ENCODE results near the gene NOL3. TPM values are rescaled to one million over a fixed set of nuclear protein-coding genes. Genes with fewer than 3 reads are reported as not detected.

The NOL3 gene
- total and polyA plus RNA-seq, 2 of the 13 experiments (the other 11 are each of a cell fraction or from before 2014, with no cell fraction given), result 5.7 to 20.5 TPM

DNA sequence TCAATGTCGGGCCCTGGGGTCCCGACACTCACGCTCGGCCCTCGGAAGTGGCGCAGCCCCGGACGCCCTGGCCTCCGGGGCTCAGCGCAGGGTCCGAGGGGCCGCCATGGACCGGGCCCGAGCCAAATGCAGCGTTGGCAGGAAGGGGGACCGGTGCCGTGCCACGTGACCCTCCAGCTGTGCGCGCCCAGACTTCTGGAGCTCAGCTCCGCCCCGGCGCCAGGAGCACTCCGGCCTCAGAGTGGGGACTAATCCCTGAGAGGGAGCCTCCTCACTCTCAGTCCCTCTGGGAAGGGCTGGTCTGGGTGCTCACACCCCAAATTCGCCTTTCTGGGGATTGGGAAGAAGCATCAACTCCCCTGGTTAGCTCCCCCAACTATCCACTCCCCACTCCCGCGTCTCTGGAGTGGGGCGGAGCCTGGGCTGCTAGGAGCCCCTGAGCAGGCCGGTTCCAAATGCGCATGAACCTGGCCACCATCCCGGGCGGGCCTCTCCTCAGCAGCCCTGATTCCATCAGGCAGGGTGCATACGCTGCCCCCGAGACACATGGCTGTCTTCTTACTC is 19.4 kb upstream of the NOL3 start, which contains the start of gene B3GNT9 (continued):
- TF ChIP-seq, protein P1, sequence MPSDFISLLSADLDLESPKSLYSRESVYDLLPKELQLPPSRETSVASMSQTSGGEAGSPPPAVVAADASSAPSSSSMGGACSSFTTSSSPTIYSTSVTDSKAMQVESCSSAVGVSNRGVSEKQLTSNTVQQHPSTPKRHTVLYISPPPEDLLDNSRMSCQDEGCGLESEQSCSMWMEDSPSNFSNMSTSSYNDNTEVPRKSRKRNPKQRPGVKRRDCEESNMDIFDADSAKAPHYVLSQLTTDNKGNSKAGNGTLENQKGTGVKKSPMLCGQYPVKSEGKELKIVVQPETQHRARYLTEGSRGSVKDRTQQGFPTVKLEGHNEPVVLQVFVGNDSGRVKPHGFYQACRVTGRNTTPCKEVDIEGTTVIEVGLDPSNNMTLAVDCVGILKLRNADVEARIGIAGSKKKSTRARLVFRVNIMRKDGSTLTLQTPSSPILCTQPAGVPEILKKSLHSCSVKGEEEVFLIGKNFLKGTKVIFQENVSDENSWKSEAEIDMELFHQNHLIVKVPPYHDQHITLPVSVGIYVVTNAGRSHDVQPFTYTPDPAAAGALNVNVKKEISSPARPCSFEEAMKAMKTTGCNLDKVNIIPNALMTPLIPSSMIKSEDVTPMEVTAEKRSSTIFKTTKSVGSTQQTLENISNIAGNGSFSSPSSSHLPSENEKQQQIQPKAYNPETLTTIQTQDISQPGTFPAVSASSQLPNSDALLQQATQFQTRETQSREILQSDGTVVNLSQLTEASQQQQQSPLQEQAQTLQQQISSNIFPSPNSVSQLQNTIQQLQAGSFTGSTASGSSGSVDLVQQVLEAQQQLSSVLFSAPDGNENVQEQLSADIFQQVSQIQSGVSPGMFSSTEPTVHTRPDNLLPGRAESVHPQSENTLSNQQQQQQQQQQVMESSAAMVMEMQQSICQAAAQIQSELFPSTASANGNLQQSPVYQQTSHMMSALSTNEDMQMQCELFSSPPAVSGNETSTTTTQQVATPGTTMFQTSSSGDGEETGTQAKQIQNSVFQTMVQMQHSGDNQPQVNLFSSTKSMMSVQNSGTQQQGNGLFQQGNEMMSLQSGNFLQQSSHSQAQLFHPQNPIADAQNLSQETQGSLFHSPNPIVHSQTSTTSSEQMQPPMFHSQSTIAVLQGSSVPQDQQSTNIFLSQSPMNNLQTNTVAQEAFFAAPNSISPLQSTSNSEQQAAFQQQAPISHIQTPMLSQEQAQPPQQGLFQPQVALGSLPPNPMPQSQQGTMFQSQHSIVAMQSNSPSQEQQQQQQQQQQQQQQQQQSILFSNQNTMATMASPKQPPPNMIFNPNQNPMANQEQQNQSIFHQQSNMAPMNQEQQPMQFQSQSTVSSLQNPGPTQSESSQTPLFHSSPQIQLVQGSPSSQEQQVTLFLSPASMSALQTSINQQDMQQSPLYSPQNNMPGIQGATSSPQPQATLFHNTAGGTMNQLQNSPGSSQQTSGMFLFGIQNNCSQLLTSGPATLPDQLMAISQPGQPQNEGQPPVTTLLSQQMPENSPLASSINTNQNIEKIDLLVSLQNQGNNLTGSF (CRISPR knock-in tag; IDR thresholded peaks at IDR 0.05), result 0 out of 2 replicates have a peak, but pooled peaks have one; percentile 33
- no peak for TF ChIP-seq ZNF17 (CRISPR knock-in tag; IDR thresholded peaks at IDR 0.05)
- TF ChIP-seq PRPF4 (IDR thresholded peaks at IDR 0.05; ENCODE audit: low read depth, low read length, poor library complexity, severe bottlenecking), result no peak
- TF ChIP-seq DNMT1 (CRISPR knock-in tag; IDR thresholded peaks at IDR 0.05), result no peak
- no peak for TF ChIP-seq ZNF337 (CRISPR knock-in tag; IDR thresholded peaks at IDR 0.05; ENCODE audit: borderline replicate concordance, low read depth)
- TF ChIP-seq, protein P2, sequence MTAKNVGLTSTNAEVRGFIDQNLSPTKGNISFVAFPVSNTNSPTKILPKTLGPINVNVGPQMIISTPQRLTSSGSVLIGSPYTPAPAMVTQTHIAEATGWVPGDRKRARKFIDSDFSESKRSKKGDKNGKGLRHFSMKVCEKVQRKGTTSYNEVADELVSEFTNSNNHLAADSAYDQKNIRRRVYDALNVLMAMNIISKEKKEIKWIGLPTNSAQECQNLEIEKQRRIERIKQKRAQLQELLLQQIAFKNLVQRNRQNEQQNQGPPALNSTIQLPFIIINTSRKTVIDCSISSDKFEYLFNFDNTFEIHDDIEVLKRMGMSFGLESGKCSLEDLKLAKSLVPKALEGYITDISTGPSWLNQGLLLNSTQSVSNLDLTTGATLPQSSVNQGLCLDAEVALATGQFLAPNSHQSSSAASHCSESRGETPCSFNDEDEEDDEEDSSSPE (CRISPR knock-in tag; IDR thresholded peaks at IDR 0.05), result peak; percentile 66
- TF ChIP-seq AGO1 (IDR thresholded peaks at IDR 0.05; ENCODE audit: low read depth, low read length, poor library complexity, severe bottlenecking), result peak; percentile 97
- TF ChIP-seq CBX1 (IDR thresholded peaks at IDR 0.05; ENCODE audit: low read depth), result no peak
- 0 out of 2 replicates have a peak, but pooled peaks have one; percentile 65 for TF ChIP-seq ZNF230 (CRISPR knock-in tag; IDR thresholded peaks at IDR 0.05)
- TF ChIP-seq KIAA2018 (CRISPR knock-in tag; IDR thresholded peaks at IDR 0.05; ENCODE audit: borderline replicate concordance), result no peak
- TF ChIP-seq CEBPG (CRISPR knock-in tag; IDR thresholded peaks at IDR 0.05), result no peak
- 0 out of 2 replicates have a peak, but pooled peaks have one; percentile 15 for TF ChIP-seq RAD21 (CRISPR knock-in tag; IDR thresholded peaks at IDR 0.05)
- TF ChIP-seq ZFP41 (CRISPR knock-in tag; IDR thresholded peaks at IDR 0.05; ENCODE audit: borderline replicate concordance), result peak; percentile 94
- no peak for TF ChIP-seq ZNF775 (CRISPR knock-in tag; IDR thresholded peaks at IDR 0.05; ENCODE audit: borderline replicate concordance)
- TF ChIP-seq KDM5A (IDR thresholded peaks at IDR 0.05; ENCODE audit: borderline replicate concordance, low read length), result no peak
